Measurements from ENCODE around the gene UGT1A6. TPM values are rescaled to one million over a fixed set of nuclear protein-coding genes. Genes with fewer than 3 reads are reported as not detected.

UGT1A6 gene
- total and polyA plus RNA-seq, 2 of the 4 experiments (the other 2 are of a cell fraction) = not detected

- Histone ChIP-seq H3K18ac (ENCODE audit: low read depth, low read length) (no peak within 1 kb of the TSS), H3K9me3 (ENCODE audit: control insufficient read depth, insufficient read depth, low read length) (no peaks in the 10 kb centered on the region), H3K23ac (ENCODE audit: low read depth, low read length) (no peak within 1 kb of the TSS), H3K56ac (ENCODE audit: extremely low read depth, insufficient read depth, low read length) (no peak within 1 kb of the TSS), H3K4ac (ENCODE audit: low read depth, low read length) (no peak within 1 kb of the TSS), H3K36me3 (ENCODE audit: control insufficient read depth, insufficient read depth, low read length) (no peaks in the 10 kb centered on the region), H3K9ac (ENCODE audit: low read depth, low read length) (no peak within 1 kb of the TSS), H3K4me2 (ENCODE audit: low read depth, low read length) (no peak within 1 kb of the TSS), H3K27me3 (ENCODE audit: control insufficient read depth, insufficient read depth, low read length) (peaks cover 6% of the 10 kb centered on the region; the same call in 1 of the 2 replicates), H2BK120ac (ENCODE audit: low read depth, low read length) (no peak within 1 kb of the TSS), H3K9me1 (ENCODE audit: insufficient read depth, low read length) (no peaks in the 10 kb centered on the region), H2BK5ac (ENCODE audit: low read depth, low read length, poor library complexity, severe bottlenecking) (no peak within 1 kb of the TSS), H3K4me3 (ENCODE audit: insufficient read depth, low read depth, low read length) (no peak within 1 kb of the TSS), H2BK15ac (ENCODE audit: low read depth, low read length) (no peak within 1 kb of the TSS), H4K91ac (ENCODE audit: insufficient read depth, low read depth, low read length) (no peak within 1 kb of the TSS), H4K20me1 (ENCODE audit: insufficient read depth, low read length) (no peaks in the 10 kb centered on the region), H4K8ac (ENCODE audit: low read depth in 2 of 2, low read length in 2 of 2) (no peak within 1 kb of the TSS), H2AK9ac (replicated peaks; ENCODE audit: low read depth, low read length, poor library complexity) (no peak within 1 kb of the TSS), H4K5ac (ENCODE audit: low read depth, low read length) (no peak within 1 kb of the TSS), H2BK20ac (ENCODE audit: low read depth, low read length) (no peak within 1 kb of the TSS), H3K14ac (replicated peaks; ENCODE audit: low read depth, low read length) (no peak within 1 kb of the TSS), H3K79me1 (ENCODE audit: low read depth in 1 of 2, low read length in 2 of 2) (no peaks in the 10 kb centered on the region), H2AK5ac (ENCODE audit: low read depth, low read length) (no peak within 1 kb of the TSS), H2AFZ (replicated peaks; ENCODE audit: low read length, poor library complexity) (no peak within 1 kb of the TSS), H3K27ac (ENCODE audit: insufficient read depth, low read length) (no peak within 1 kb of the TSS), H3K4me1 (ENCODE audit: control insufficient read depth, insufficient read depth, low read length) (no peaks in the 10 kb centered on the region)
- no TSS peak for BruUV-seq (replicated peaks)
- 65% methylated on average over 5 of the region's 7 CpGs; no CpG with 5 or more reads in 1 of the 2 experiments for WGBS, 2 experiments (ENCODE audit: extremely low coverage in 2 of 2, insufficient read length in 1 of 2)
- intact Hi-C loops (cut with micrococcal nuclease) = no loop called here
- DNase-seq (no peak), ATAC-seq (ENCODE audit: low read depth) (no peak)
- in situ Hi-C loops (cut with MboI; ENCODE audit: low sequenced_read_pairs) = no loop called here
- ChIA-PET POLR2A (ENCODE audit: unreplicated experiment) (no interaction called here), CTCF (no interaction called here)
- dilution Hi-C loops (cut with HindIII; ENCODE audit: low sequenced_read_pairs, unreplicated experiment) = no loop called here
- TF ChIP-seq SMC3 (IDR thresholded peaks at IDR 0.05; ENCODE audit: low read depth, low read length) (no peak), BHLHE40 (IDR thresholded peaks at IDR 0.05; ENCODE audit: low read depth, low read length) (no peak), FOS (IDR thresholded peaks at IDR 0.05; ENCODE audit: low read depth, low read length) (no peak), MXI1 (IDR thresholded peaks at IDR 0.05; ENCODE audit: borderline replicate concordance, low read depth, low read length) (no peak), CEBPB (IDR thresholded peaks at IDR 0.05; ENCODE audit: low read depth, low read length) (no peak), MAFK (IDR thresholded peaks at IDR 0.05; ENCODE audit: low read depth, low read length) (no peak), RCOR1 (IDR thresholded peaks at IDR 0.05; ENCODE audit: insufficient replicate concordance, low read length) (no peak), CHD1 (IDR thresholded peaks at IDR 0.05; ENCODE audit: low read depth, low read length) (no peak), NFE2L2 (IDR thresholded peaks at IDR 0.05; ENCODE audit: low read depth, low read length) (no peak), CTCF (conservative IDR thresholded peaks at IDR 0.05; ENCODE audit: low read depth, low read length) (no peak), POLR2A (IDR thresholded peaks at IDR 0.05; ENCODE audit: low read depth, low read length) (no peak), RAD21 (IDR thresholded peaks at IDR 0.05; ENCODE audit: low read length) (no peak)
- TF ChIP-seq, protein P1, sequence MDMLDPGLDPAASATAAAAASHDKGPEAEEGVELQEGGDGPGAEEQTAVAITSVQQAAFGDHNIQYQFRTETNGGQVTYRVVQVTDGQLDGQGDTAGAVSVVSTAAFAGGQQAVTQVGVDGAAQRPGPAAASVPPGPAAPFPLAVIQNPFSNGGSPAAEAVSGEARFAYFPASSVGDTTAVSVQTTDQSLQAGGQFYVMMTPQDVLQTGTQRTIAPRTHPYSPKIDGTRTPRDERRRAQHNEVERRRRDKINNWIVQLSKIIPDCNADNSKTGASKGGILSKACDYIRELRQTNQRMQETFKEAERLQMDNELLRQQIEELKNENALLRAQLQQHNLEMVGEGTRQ (IDR thresholded peaks at IDR 0.05; ENCODE audit: low read depth, low read length) = no peak
These were observed 25.9 kb downstream of the UGT1A6 start, which contains the start of gene UGT1A4 for GRCh38 chr2:233718552-233718951. UGT1A4 (plus strand) TSS chr2:233718736; CDS start chr2:233718821, 85 bp downstream.

All from IMR-90 (cell line).